ENCODE data around the gene CAMTA1.
A peak's percentile ranks its signal among the peaks of the same experiment; 100 is the strongest.

CAMTA1 gene

GRCh38 chr1:7669559-7670311 is 884.5 kb downstream of the CAMTA1 start:
- no peak for DNase-seq (ENCODE audit: low read depth)
- no peak overlapping the region for H3K4me3 ChIP-seq (ENCODE audit: low read depth, low read length)
- TF ChIP-seq, protein P1, sequence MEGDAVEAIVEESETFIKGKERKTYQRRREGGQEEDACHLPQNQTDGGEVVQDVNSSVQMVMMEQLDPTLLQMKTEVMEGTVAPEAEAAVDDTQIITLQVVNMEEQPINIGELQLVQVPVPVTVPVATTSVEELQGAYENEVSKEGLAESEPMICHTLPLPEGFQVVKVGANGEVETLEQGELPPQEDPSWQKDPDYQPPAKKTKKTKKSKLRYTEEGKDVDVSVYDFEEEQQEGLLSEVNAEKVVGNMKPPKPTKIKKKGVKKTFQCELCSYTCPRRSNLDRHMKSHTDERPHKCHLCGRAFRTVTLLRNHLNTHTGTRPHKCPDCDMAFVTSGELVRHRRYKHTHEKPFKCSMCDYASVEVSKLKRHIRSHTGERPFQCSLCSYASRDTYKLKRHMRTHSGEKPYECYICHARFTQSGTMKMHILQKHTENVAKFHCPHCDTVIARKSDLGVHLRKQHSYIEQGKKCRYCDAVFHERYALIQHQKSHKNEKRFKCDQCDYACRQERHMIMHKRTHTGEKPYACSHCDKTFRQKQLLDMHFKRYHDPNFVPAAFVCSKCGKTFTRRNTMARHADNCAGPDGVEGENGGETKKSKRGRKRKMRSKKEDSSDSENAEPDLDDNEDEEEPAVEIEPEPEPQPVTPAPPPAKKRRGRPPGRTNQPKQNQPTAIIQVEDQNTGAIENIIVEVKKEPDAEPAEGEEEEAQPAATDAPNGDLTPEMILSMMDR (IDR thresholded peaks at IDR 0.05; ENCODE audit: low read depth, low read length, missing control alignments), result peak; percentile 85

GRCh38 chr1:7670334-7671145 is 885.3 kb downstream of the CAMTA1 start:
- TF ChIP-seq, protein P1 (IDR thresholded peaks at IDR 0.05; ENCODE audit: low read depth, low read length, missing control alignments), result no peak

GRCh38 chr1:7671146-7671465 is 885.9 kb downstream of the CAMTA1 start:
- TF ChIP-seq, protein P1 (IDR thresholded peaks at IDR 0.05; ENCODE audit: low read depth, low read length, missing control alignments), result no peak
- DNase-seq (ENCODE audit: low read depth), result no peak
- no peak overlapping the region for H3K4me3 ChIP-seq (ENCODE audit: low read depth, low read length)

More at GRCh38 chr1:7670334-7671145, 885.3 kb downstream of the CAMTA1 start:
- no peak overlapping the region for H3K4me3 ChIP-seq (ENCODE audit: low read depth, low read length)
- DNase-seq (ENCODE audit: low read depth), result no peak

DNA sequence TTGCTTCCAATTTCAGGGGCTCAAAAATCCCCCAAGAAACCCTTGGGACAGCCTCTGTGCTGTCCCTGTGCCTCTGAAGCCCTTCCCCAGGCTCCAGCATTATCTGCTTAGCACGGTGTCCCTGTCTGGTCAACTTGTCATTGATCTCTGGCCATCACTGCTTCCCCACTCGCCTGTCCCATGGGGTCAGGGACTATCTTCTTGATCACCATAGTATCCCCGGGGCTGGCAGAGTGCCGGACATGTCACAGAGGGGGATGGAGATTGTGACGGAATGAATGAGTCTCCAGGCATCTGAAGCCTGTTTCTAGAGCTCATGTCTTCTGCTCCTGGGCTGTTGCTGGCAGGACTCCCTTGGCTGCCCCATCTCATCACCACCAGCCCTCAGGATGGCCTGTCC is 886.4 kb downstream of the CAMTA1 start:
- DNase-seq (ENCODE audit: low read depth), result no peak
- H3K4me3 ChIP-seq (ENCODE audit: low read depth, low read length), result no peak overlapping the region
- TF ChIP-seq, protein P1 (IDR thresholded peaks at IDR 0.05; ENCODE audit: low read depth, low read length, missing control alignments), result no peak

DNA sequence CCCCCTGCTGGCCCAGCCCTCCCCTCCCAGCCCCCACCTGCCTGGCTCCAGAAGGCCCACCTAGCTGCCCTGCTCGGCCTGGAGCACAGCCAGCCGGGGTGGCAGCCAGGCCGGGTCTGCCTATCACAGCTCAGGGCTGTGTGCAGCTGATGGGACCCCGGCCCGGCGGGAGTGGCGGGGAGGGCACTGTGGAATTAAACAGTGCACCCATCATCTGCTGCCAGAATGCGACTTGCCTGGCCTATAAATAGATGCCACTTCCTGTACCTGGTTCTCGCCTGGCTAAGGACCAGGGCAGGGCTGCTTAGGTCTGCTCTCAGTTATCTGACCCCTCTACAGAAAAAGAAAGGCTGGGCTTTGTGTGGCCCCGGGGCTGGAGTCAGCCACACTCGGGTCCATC is 887.6 kb downstream of the CAMTA1 start:
- H3K4me3 ChIP-seq (ENCODE audit: low read depth, low read length), result no peak overlapping the region
- no peak for DNase-seq (ENCODE audit: low read depth)
- TF ChIP-seq, protein P1 (IDR thresholded peaks at IDR 0.05; ENCODE audit: low read depth, low read length, missing control alignments), result no peak

DNA sequence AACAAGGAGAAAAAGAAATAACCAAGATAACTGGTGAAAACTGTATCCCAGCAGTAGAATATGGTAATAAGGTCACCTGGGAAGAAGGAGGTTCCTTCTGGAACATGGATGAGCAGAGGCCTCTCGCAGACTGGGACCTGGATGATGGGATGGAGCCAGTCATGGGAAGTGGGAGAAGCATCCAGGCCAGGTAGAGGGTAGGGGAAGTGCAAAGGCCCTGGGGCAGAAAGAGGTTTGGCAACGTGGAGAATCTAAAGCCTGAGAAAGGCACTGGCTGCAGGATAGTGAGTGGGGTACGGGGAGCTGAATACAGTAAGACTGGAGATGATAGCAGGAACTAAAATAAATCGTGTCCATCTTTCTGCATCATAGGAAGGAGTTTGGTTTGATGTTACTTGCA is 889.7 kb downstream of the CAMTA1 start:
- no peak for DNase-seq (ENCODE audit: low read depth)
- H3K4me3 ChIP-seq (ENCODE audit: low read depth, low read length), result no peak overlapping the region
- TF ChIP-seq, protein P1 (IDR thresholded peaks at IDR 0.05; ENCODE audit: low read depth, low read length, missing control alignments), result no peak

All from GM12864 (cell line).